Measurements from ENCODE around the gene SGCA. TPM values are rescaled to one million over a fixed set of nuclear protein-coding genes. Genes with fewer than 3 reads are reported as not detected.

Gene SGCA
- total RNA-seq, 1 experiment from 2014 or later: 19.0 TPM

DNA sequence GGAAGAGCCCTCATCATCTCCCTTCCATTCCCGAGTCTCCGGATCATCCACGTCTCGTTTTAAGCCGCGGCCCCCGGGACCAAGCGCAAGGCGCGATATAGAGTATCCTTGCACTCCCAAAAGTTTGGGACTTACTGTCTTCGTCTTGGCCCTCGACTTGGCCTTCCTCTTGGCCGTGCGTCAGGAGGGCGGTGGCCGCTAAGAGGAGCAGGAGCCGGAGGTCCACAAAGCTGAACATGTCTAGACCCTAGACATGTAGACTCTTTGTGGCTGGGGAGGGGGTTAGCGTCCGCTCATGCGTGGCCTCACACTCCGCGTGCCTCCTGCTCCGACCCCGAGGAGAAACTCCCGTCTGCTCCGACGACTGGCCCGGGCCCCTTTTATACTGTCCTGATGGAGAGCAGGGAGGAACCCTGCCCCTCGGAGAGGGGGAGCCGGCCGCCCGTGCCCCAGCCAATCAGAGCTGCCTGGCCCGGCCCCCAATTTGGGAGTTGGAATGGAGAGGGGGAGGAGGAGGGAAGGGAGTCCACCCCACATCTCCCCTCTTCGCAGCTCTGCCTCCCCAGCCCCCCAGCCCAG lies 35.6 kb downstream of the SGCA start, which contains the start of gene COL1A1:
COL1A1 (minus strand) TSS at position 356 of the 579 bp plus-strand sequence; CDS start at position 238, 118 bp downstream.
- DNase-seq (ENCODE audit: low spot score): no peak
- in situ Hi-C loops (cut with HindIII; ENCODE audit: low sequenced_read_pairs): loop anchor here (5.0 kb wide), 1 partner anchor 91 kb away; no protein-coding TSS in a partner anchor

DNA sequence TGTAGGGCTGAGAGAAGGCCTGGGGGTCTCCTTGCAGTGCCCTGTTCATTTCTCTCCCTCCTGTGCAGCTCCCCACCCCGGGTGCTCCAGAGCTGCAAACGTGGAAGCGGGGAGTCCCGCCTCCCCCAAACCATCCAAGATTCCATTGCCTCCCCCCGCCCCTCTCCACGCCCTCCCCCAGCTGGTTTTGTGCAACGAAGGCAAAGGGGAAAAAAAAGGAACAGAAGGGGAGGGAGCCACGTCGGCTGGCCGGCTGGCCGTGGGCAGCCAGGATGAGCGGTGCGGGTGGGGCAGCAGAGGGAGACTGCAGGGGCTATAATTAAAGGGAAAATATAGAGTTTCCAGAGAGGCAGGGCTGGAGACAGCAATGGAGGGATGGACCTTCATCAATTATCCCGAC lies 37.3 kb downstream of the SGCA start:
- in situ Hi-C loops (cut with HindIII; ENCODE audit: low sequenced_read_pairs): loop anchor here (5.0 kb wide), 1 partner anchor 89 kb away; no protein-coding TSS in a partner anchor
- no peak for DNase-seq (ENCODE audit: low spot score)

DNA sequence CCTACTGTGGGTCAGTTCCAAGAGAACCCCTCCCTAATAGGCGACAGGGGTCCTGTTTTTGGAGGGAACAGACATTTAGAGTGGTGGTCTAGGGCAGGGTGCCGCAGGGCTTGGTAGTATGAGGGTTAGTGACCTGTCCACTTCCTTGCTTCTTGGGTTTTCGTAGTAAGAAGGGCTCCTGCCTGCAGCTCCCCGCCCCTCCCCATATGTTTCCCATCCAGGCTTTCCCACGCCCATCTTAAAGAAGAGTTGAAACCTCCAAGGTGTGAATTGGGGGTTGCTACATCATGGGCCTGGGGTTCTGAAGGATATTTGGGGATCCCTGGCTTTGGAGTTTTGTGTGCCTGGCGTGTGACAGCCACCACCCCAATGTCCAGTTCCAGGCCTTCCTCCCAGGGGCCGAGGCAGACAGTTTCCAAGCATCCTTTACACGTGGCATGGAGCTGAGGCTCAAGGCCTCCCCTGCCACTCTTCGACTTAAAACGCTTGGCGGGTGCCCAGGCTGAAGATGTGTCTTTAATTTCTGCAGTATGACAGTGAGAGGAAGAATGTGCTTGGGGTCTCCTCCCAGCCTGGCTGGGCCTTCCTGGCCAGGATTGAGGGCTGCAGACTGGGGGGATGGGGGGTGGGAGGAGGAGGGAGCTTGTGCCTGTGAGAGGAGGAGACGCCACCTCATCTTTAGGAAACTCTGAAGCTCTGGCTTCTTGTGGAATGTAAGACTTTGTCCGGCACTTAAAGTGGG lies 38.0 kb downstream of the SGCA start:
- in situ Hi-C loops (cut with HindIII; ENCODE audit: low sequenced_read_pairs): loop anchor here (5.0 kb wide), 1 partner anchor 89 kb away; no protein-coding TSS in a partner anchor

DNA sequence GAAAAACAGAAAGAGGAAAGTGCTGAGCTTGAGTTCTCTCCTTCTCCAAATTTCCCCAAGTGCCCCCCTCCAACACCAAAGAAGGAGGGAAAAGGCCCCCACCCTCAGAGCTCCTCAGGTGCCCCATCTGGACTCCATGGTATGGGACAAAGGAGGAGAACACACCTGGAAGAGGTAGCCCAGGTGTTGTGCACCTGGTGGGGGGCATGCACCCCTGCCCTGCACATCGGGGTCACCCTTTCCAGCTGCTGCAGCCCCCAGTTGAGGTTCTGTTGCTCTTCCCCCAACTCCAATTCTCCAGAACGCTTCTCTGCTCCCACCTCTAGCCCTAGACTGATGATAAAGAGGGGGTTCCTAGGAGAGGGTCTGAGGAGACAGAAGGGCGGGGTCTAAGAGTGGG lies 38.6 kb downstream of the SGCA start:
- in situ Hi-C loops (cut with HindIII; ENCODE audit: low sequenced_read_pairs): loop anchor here (5.0 kb wide), 1 partner anchor 88 kb away; no protein-coding TSS in a partner anchor
- DNase-seq (ENCODE audit: low spot score): no peak

More for the DNA sequence above, 38.0 kb downstream of the SGCA start:
- DNase-seq (ENCODE audit: low spot score): no peak

DNA sequence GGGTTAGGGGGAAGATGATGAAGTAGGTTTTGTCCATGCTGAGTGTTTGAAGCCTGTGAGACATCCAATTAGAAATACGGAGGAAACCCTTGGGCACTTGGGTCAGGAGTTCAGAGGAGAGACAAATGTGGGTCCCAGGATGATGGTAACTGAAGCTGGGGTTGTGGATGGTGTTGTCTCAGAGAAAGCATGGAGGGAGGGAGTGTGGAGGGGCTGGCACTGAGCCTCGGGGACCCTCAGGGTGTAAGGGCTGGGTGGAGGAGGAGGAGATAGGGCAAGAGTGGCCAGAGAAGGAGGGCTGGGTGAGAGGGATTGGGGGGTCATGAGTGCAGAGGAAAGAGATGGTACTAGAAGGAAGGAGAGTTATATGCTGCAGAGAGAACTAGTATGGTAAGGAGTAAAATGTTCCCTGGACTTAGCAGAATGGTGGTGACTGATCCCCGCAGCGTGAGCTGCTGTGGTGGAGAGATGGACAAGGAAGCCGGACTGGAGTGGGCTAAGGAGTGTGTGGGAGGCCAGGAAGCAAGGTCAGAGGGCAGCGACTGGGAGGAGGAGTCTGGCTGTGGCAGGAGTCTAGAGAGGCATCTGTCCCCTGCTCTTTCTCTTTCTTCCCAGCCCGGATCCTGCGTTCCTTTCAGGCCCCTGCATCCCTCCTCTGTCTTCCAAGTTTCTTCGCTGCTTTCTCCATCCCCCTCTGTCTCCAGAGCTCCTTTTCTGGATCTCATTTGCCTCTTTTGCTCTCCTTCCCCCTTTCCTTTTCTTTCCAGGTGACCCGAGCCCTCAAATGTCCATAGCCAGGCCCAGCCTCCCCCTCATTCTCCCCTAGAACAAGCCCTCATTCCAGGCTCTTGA lies 39.5 kb downstream of the SGCA start:
- DNase-seq (ENCODE audit: low spot score): no peak
- in situ Hi-C loops (cut with HindIII; ENCODE audit: low sequenced_read_pairs): loop anchor here (5.0 kb wide), 1 partner anchor 47 kb away; no protein-coding TSS in a partner anchor

DNA sequence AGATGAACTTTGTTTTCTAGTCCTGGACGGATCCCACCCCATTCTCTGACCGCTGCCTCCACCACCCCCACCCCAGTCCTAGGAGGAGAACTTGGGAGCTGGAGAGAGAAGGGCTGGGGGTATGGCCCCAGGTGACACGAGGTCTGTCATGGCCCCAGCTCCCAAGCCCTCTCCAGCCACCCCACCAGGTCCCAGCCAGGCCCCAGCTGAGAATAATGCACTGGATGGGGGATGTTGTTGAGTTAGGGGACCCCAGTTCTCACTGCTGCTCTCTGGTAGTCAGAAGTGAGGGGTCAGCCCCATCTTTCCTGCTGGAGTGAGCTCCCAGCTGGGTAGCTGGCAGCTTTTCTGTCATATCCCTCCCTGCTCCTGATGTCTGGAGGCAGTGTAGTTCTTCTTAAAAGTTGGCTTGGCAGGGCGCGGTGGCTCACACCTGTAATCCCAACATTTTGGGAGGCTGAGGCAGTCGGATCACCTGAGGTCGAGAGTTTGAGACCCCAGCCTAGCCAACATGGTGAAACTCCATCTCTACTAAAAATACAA lies 40.2 kb downstream of the SGCA start:
- in situ Hi-C loops (cut with HindIII; ENCODE audit: low sequenced_read_pairs): loop anchor here (5.0 kb wide), 1 partner anchor 46 kb away; no protein-coding TSS in a partner anchor
- no peak for DNase-seq (ENCODE audit: low spot score)

DNA sequence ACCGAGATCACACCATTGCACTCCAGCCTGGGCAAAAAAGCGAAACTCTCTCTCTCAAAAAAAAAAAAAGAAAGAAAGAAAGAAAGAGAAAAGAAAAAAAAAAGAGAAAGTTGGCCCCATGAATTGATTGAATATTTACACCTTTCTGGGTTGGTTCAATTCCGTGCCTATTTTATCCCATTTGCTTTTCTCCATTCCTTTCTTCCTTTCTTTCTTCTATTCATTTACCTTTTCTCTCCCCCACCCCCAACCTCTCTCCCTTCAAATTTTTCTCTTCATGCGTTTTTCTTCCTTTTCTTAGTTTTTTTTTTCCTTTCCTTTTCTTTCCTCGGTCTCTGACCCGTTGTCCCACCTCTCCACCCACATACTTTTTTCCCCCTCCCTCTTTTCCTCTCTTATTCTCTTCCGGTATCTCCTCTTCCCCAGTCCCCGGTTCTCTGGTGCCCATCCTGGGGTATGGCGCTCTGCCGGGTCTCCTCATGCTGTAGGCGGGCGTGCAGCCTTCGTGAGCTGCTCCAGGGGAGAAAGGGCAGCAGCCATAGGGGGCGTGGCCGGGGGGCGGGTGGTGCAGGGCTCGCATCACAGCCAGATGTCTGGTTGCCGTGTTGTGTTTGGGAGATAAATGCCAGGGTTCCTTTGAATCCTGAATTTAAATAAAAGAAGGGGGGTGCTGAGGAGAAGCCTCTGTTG lies 40.9 kb downstream of the SGCA start:
- no peak for DNase-seq (ENCODE audit: low spot score)
- in situ Hi-C loops (cut with HindIII; ENCODE audit: low sequenced_read_pairs): loop anchor here (5.0 kb wide), 1 partner anchor 46 kb away; no protein-coding TSS in a partner anchor

DNA sequence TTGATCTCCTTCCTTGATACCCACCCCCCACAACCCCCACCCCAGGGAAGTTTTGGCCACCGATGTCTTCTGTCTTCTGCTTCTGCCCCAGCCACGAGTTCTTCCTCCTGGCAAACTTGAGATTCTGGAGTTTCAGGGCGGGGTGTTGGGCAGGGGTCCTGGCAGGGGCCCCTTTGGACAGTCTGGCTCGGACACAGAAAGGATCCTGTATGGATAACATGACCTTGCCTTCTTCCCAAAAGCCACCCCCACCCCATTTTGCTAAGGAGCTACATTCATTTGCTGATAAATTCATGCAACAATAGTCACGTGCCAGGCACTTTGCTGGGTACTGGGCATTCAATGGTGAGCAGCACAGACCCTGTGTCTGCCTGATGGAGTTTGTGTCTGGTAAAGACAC lies 41.5 kb downstream of the SGCA start:
- in situ Hi-C loops (cut with HindIII; ENCODE audit: low sequenced_read_pairs): loop anchor here (5.0 kb wide), 1 partner anchor 45 kb away; no protein-coding TSS in a partner anchor
- DNase-seq (ENCODE audit: low spot score): no peak

DNA sequence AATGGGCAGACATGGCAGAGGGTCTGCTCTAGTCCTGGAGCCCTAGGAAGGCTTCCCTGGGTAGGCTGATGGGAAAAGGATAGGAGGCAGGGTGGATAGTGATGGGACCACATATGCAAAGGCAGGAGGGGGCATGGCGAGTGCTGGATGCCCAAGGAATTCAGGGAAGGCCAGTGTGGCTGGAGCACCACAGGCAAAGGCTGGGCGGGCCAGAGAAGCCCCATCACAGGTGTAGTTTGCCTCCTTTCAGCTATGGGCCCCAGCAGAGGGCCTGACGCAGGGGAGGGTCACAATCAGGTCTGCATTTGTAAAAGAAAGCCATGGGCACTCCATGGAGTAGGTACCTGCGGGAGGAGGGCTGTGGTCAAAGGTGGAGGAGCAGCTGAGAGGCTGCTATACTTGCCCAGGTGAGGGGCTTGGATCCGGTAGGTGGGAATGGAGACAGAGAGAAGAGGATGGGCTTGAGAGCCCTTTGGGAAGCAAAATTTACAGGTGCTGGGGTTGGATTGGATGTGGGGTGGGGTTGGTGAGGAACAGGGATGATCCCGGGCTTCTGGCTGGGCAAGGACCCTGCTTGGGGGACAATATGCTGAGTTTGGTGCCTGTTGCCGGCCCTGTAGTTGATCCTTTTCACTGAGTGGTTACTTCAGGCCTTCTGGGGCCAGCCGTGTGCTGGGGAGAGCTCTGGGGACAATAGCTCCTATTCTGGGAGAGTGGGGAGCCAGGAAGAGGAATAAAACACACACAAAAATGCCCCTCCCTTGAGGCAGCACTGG lies 42.2 kb downstream of the SGCA start:
- in situ Hi-C loops (cut with HindIII; ENCODE audit: low sequenced_read_pairs): loop anchor here (5.0 kb wide), 1 partner anchor 44 kb away; no protein-coding TSS in a partner anchor
- no peak for DNase-seq (ENCODE audit: low spot score)

DNA sequence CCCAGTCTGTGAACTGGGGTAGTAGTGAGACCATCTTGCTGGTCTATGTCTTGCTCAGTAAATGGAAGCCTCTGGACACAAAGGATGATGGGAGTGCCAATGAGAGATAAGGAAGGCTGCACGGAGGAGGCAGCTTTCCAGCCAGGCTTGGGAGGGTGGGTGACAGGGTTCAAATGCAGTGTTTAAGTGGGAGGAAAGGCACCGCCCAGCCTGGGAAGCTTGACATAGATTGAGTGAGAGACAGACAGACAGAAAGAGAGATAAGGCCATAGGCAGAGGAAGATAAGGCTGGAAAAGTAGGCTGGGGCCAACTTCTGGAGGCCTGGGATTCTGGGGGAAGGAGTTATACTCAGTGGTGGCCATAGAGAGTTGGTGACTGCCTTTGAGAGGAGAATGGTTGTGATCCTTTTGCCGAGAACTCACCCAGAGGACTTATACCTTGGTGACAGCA lies 42.8 kb downstream of the SGCA start:
- DNase-seq (ENCODE audit: low spot score): no peak
- in situ Hi-C loops (cut with HindIII; ENCODE audit: low sequenced_read_pairs): loop anchor here (5.0 kb wide), 1 partner anchor 44 kb away; no protein-coding TSS in a partner anchor

DNA sequence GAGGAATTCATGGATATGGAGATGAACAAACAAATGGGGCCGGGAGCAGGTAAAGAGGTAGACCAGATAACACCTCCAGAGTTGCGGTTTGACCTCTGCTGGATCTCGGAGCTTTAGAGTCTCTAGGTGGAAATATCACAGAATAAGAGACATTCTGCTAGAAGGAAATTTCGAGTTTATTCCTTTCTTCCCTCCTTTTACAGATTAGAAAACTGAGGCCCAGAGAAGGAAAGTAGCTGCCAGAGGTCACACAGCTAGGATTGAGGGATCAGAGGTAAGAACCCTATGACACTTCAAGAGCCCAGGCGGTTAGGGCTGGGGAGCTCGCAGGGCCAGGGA lies 43.3 kb downstream of the SGCA start:
- no peak for DNase-seq (ENCODE audit: low spot score)

DNA sequence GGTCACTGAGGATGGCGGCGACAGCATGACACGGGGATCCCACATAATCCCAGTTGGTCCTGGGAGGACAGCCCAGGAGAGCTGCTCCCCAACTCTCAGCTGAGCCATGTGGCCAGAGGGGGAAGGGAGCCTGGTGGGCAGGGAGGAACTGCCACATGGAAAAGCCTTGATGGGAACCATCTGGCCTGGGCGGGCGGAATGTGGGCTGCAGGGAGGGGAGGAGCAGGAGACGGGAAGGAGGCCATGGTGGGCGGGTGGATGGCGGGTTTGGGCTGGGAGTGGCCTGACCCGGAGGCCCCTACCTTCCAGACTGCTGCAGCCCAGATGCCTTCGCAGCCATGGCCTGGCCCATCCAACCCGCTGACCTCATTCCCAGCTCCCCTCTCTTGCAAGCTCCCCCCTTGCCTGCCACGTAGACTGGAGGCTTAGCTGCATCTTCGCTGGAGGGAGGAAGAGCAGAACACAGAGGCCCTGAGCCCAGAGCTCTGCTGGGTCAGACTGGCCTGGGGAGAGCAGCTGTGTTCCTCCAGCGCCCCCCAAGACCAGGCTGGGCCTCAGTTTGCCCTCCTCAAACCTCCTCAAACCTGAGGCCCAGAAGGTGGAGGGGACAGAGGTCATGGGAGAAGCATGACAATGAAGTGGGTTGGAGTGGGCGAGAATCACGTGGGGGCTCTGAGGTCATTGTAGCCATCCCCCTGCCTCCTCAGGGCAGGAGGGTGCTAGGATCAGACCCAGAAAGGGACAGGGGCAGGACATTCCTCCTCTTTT lies 43.9 kb downstream of the SGCA start:
- in situ Hi-C loops (cut with HindIII; ENCODE audit: low sequenced_read_pairs): loop anchor here (5.0 kb wide), 1 partner anchor 43 kb away; no protein-coding TSS in a partner anchor
- peak; percentile 34 for DNase-seq (ENCODE audit: low spot score)

More for the DNA sequence above, 43.3 kb downstream of the SGCA start:
- in situ Hi-C loops (cut with HindIII; ENCODE audit: low sequenced_read_pairs): loop anchor here (5.0 kb wide), 1 partner anchor 43 kb away; no protein-coding TSS in a partner anchor

DNA sequence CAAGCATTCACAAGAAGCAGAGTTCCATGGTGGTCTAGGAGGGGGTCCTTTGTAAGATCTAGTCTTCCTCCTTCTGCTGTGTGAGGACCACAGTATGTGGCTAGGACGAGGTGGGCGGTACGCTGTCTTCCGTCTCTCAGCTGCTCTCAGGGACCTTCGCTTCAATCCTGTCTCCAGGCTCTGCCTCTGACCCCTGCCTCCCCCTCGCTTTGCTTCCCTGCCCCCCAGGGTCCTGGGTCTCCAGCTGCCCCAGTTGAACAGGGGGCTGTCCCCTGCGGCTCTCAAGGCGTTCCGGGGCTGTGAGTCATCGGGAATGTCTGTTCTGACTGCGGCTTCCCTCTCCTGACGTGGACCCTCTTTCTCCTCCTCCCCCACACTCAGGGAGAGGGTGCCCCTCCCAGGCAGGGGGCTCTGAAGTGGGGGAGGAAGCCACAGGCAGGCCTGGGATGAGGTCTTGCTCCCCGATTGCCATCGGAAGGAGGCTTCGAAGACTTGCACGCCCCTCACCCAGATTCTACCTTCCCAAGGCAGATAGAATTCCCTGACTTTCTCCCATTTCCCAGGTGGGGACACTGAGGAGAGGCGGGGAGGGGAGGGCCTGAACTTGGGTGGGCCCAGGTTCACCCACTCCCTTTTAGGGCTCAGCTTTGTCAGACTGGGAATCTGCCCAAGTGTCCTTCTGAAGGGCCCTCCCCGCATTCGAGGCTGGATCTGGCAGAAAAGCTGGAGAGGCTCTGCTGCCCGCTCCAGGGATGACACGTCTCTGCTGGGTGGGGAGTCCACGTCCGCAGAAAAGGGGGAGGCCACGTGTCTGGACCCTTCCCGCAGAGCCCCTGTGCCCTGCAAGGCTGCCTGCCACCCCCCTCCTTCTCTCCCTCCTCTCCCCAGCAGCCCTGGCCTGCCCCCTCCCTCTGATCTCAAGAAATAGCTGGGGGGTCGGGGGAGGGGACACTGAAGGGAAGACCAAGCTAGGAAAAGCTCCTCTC lies 44.7 kb downstream of the SGCA start:
- in situ Hi-C loops (cut with HindIII; ENCODE audit: low sequenced_read_pairs): no loop called here
- peak; percentile 29 for DNase-seq (ENCODE audit: low spot score)

DNA sequence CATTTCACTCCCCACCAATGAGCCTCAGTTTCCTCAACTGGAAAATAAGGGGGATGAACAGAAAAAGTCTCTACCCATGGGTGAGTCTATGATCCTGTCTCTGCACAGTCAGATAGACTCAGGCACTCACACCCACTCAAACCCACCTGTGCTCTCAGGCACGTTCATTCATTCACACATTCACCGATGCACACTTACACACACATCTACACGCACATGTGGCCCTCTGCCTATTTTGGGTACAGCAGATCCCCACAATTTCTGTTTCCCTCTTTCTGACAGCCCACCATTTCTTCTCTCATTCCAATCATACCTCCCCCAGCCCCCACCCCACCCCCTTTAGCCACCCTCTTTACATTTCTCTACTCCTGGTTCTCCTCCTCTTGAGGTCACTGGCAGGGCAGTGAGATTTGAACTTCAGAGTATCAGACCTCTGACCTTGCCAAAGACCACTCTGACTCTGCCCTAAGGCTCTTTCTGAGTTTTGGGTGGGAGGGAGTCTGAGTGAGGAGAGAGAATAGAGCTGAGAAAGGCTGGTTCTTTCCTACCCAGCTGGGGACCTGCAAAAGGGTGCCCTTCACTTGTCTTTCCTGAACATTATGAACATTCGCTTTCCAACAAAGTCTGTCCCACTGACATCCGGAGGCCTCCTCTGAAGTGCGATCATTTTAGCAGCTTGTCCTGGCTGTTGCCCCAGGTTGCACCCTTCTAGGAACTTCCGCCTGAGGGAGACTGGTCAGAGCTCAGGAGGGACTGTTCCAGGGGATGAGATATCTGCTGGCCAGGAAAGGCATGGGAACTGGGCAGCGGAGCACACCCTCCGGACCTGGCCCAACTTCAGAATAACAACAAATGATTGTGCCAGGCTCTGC lies 45.7 kb downstream of the SGCA start:
- no peak for DNase-seq (ENCODE audit: low spot score)
- in situ Hi-C loops (cut with HindIII; ENCODE audit: low sequenced_read_pairs): no loop called here
